GM18858 (cell line): ENCODE results near the gene NBPF3.
"Not testable (repeated sequence)": the region's sequence is repeated elsewhere in the genome, so short reads cannot be mapped to it uniquely, and the experiment has no call there.

Source experiments
- ATAC-seq: cut with Tn5 transposase; IDR thresholded peaks from one replicate; pipeline ENCODE4 v1.9.1; 2021; ENCODE audit not compliant: unreplicated experiment

Gene NBPF3

DNA sequence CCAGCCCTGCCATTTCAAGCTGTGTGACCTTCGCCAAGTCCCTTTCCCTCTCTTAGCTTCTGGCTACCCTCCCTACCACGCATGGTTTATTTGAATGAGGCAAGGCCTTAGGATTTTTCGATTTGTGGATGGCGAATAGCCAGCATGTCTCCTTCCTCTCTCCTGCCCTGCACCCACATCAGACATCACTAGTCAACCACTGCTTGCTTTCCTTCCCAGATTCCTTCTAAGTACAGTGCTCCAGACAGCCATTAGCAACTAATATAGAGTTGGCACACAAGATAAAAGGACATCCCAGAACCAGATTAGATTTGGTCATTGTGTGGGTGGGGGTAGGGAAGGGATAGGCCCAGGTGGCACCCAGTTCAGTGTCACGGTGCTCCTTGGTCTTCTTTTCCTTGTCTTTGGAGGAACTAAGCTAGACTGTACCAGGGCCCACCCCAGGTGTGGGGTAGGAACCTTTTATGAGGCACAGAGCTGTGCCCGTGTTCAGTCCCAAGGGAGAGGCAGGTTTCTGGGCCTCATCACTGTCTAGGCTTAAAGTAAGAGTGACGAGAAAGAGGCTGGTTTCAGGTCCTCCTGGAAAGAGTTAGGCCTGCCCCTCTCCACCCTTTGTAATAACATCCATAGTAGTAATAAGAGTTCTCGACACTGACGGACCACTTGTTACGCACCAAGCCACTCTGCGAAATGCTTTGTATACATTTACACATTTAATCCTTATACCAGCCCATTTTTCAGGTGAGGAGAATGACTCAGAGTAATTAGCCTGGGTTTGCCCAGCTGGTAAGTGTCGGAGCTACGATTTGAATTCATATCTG, 77.9 kb downstream of the NBPF3 start:
- ATAC-seq, result no peak

DNA sequence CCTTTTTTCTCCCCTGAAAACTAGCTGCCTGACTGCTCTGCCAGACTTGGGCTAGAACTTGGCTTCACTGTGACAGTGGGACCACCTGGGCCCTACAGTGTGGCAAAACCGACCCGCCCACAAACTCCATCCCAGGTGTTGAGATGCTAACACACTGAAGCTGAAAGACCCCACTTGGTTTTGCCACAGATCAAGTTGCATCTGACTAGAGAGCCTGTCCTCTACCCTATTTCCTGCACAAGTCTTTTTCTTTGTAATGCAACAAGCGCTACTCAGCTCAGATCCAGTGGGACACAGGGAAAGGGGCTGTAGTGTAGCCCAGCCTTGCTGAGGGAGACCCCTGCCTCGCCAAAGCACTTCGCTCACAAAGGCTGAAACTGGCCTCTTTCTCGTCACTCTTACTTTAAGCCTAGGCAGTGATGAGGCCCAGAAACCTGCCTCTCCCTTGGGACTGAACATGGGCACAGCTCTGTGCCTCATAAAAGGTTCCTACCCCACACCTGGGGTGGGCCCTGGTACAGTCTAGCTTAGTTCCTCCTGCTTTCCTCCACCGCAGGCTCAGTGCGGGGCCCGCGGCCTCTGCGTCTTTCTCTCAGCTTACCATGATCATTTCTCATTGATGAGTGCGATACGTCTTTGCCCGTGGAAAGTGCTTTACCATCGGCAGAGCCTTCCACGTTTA, 79.0 kb downstream of the NBPF3 start:
- no peak for ATAC-seq

DNA sequence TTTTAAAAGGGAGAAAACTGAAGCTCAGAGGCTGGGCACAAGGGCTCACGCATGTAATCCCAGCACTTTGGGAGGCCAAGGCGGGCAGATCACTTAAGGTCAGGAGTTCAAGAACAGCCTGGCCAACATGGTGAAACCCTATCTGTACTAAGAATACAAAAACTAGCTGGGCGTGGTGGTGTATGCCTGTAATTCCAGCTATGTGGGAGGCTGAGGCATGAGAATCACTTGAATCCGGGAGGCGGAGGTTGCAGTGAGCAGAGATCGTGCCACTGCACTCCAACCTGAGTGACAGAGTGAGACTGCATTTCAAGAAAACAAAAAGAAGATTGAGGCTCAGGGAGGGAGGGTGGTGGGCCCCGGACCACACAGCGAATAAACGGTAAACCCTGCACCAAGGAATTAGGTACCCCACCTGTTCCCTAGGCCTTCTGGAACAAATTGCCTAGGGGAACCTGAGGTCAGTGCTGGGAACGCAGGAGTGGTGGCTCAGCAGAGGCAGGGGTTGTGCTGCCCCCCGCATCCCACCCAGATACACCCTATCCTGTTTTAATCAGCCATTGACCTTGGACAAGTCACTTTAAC, 79.6 kb downstream of the NBPF3 start:
- ATAC-seq, result not testable (repeated sequence)

DNA sequence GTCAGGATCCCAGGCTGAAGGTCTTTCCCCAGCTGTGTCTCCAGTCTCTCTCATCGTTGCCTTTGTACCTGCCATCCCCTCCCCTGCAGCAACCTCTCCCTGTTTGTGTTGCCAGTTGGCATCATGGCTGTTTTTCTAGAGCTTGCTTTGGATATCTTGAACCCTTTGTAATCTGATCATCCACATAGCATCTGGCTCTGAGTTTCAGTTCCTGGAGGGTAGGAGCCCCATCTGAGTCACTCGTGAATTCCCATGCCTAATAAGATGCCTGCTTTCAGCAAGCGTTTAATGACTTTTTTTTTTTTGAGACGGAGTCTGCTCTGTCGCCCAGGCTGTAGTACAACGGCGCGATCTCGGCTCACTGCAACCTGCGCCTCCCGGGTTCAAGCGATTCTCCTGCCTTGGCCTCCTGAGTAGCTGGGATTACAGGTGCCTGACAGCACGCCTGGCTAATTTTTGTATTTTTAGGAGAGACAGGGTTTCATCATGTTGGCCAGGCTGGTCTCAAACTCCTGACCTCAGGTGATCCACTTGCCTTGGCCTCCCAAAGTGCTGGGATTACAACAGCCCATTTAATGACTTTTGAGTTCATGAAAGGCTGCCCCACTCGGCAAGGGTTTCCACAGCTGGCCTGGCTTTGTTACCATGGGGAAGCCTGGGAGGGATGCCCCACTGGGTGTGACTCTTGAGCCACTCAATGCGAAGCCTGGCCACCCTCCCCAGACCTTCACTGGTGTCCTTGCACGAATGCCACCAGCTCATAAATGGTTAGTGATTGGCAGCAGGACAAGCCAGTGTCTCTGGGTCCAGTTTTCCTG, 81.2 kb downstream of the NBPF3 start:
- ATAC-seq, result no peak

DNA sequence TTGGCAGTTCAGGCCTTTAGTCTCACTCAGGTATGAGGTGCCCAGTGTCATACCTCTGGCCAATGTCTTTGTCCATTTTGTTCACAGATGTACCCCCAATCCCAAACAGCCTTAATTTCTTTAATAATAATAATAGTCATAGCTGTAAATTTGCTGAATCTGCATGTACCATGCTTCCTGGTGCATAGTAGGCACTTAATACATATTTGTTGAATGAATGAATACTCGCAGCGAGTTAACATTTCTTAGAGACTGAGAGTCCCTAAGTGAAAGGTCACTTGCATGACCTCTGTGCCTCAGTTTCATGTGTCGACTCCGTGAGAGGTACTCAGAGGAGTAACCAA, 81.8 kb downstream of the NBPF3 start:
- no peak for ATAC-seq

DNA sequence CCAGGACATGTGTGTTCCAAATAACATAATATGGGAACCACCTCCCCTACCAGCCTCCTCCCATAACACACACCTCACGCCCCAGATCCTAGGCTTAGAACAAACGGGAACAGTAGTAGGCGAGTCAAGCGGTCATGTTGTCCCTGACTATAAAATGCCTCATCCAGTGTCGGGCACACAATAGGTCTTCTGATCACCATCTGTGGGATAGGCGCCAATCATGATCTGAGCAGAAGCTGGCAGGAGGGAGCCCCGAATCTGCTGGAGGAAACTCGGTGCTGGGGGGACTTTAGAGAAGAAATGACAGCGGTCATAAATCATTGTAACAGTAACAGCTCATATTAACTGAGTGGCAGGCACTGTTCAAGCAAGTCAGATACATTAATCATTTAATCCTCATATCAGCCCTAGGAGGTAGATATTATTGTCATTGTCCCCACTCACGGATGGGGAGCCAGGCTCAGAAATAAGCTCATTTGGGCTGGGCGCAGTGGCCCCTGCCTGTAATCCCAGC, 82.6 kb downstream of the NBPF3 start:
- no peak for ATAC-seq

DNA sequence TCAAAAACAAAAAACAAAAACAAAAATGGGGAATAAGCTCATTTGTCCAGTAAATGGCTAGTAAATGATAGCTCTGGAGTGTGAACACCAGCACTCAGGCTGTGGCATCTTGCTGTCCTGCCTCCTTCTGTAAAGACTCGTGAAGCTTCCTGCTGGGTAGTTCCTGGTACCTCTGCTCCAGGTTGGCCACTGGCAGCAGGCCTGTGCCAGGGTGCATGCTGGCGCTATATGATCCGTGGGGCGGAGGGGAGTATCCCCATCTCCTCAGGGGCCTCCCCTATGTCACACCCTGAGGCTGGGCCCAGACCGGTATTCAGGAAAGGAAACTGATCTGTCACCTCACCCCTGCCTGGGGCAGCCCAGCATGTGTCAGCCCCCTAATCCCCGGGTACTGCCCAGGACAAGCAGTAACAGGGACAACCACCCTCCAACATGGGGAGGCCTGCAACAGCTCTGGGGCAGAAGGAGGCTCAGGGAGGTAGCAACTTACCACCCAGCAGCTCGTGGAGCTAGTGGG, 83.4 kb downstream of the NBPF3 start:
- no peak for ATAC-seq

DNA sequence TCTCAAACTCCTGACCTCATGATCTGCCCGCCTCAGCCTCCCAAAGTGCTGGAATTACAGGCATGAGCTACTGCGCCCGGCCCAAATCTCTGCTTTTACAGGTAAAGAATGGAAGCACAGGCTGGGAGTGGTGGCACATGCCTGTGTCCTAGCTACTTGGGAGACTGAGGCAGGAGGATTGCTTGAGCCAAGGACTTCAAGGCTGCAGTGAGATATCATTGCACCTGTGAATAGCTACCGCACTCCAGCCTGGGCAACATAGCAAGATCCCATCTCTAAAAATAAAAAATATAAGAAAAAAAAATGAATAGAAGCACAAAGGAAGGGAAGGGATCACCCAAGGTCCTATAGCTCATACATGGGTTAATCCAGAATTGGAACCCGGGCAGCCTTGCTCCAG, 84.3 kb downstream of the NBPF3 start:
- no peak for ATAC-seq

DNA sequence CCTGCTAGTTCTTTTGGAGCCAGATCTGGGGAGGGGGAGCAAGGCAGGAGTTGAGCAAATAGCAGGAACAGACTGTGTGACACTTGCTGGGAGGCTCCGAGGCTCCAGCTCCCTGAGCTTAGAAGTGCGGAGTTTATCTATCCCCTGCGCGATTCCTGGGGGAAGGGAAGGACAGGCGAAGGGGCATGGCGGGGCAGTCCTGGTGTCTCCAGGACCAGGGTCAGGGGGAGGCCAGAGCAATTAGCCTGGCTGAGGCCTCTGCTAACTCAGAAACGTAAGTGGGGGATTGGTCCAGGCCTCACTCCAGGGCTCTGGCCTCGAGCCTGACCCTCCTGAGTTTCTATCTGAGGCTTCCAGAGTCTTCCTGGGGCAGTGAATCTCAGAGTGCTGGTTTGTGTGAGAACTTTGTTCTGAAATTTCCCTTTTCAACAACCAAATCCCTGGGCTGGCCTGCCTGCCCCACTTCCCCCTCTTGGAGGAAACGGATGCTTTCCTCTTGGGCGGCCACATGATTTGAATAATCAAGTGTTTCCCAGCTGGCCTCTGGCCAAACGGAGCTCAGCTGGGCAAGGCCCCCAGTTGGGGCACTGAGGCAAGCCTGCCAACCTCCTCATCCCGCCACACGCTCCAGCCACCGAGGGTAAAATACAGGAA, 84.9 kb downstream of the NBPF3 start:
- no peak for ATAC-seq

DNA sequence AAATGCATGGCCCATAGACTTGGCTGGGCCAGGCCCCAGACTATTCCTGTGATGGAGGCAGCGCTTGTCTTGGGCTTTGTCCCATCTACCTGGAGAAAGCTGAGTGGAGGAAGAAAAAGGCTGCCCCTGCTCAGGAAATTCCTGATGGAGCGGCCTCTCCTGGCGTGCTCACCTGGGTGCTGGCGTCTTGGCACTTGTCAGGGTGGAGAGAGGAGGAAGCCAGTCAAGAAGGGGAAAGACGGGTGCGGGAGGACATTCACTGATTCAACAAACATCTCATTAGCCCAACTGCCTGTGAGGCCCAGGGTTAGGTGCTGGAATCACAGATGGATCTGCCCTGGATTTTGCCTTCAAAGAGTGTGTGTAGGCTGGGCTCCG, 85.4 kb downstream of the NBPF3 start:
- no peak for ATAC-seq

DNA sequence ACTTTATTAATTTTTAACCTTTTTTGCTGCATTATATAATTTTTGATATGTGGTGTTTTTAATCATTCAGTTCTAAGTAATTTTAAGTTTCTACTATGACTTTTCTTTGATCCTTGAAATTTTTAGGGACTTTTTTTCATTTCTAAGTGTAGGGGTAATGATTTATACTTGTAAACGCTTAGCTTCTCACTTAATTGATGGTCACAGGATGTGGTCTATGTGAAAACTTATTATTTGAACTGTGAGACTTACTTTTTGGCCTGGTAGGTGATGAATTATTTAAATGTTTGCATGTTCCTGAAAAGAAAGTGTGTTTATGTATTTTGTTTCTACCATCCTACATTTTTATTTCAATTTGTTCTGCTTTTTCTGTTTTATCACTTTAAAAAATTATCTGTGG, 86.5 kb downstream of the NBPF3 start:
- no peak for ATAC-seq

DNA sequence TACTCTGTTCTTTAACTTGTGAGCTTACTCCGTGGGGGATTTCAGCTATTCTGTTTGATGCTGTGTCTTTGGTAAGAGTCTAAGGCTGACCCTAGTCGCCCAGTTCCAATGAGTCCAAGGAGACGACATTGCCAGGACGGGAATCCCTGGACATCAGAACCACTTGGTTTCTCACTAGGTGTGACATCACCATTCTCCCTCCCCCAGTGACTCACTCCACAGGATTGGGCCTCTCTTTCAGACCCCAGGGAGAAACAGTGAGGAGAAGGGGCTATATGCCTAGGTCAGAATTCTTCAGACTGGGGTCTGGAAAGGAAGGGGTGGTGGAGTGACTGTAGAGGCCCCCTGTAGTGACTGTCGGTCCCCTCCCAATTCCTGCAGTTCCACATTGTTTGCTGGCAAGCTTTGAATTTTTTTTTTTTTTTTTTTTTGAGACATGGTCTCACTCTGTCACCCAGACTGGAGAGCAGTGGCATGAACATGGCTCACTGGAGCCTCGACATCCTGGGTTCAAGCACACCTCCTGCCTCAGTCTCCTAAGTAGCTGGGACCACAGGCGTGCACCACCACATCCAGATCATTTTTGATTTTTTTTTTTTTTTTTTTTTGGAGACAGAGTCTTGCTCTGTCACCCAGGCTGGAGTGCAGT, 90.6 kb downstream of the NBPF3 start:
- no peak for ATAC-seq

DNA sequence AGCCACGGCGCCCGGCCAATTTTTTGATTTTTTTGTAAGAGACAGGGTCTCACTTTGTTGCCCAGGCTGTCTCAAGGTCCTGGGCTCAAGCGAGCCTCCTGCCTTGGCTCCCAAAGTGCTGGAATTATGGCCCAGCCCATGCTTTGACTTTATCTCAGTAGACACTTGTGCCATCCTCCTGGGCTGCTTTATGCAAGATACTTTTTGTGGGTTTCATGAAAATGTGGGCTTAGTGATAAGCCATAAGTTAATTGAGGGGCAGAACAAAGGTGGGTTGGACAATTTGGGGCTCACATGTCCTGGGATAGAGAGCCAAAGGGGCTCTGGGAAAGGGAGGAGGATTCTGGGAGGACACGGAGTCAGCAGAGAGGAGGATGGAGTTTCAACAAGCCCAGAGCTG, 91.3 kb downstream of the NBPF3 start:
- ATAC-seq, result no peak

DNA sequence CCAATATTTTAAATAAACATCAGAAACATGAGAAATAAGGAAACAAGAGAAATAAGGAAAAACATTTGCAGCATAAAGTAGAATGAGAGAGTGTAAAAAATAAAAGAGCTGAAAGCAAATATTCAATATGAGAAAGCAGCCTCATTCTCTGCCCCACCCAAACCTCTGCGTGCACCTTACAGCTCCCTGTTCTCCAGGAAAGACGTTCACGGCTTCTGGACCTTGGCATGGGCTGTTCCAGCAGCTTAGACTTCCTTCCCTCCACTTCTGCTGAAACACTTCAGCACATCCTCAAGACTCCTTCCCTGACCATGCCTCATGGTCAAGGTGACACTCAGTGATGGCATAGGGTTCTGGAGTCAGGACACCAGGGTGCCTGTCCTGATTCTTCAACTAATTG, 92.6 kb downstream of the NBPF3 start:
- ATAC-seq, result no peak

DNA sequence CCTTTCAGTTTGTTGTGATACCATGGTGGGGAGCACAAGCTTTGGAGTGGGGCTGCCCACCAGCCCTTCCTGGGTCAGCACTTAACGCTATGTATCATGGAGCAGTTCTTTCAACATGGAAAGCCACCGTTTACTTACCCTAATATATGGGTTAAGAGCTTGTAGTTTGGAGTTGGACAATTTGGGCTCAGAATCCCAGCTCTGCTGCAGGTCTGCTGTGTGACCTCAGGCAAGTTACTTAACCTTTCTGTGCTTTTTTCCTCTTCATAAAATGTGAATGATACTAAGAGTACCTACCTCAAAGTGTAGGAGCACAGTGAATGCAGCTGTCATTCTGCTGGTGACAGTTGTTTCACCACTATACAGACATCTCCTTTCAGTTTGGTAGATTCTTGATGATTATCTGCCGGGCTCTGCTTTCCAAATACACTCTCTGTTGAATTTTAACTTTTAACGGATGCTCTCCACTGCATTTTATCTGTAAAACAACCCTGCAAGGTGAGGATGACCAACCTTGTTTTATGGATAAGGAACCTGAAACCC, 93.1 kb downstream of the NBPF3 start:
- no peak for ATAC-seq

DNA sequence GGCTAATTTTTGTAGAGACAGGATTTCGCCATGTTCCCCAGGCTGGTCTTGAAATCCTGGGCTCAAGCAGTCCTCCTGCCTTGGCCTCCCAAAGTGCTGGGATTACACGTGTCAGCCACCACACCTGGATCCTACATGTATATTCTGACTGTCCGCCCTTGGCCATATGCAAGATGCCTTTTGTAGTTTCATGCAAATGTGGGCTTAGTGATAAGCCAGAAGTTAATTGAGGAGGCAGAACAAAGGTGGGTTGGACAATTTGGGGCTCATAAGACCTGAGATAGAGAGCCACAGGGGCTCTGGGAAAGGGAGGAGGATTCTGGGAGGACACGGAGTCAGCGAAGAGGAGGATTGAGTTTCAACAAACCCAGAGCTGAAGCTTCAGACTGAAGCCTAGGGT, 94.2 kb downstream of the NBPF3 start:
- ATAC-seq, result no peak
